ENCODE results near the gene PDZRN4. TPM values are rescaled to one million over a fixed set of nuclear protein-coding genes. Genes with fewer than 3 reads are reported as not detected.

Gene PDZRN4
- total and polyA plus RNA-seq, 2 experiments from 2014 or later, result 0.90 TPM; not detected in 1

GRCh38 chr12:41140117-41140516, 48.0 kb upstream of the PDZRN4 start:
- peaks cover 3% of the 10 kb centered on the region for H3K27me3 Mint-ChIP-seq (ENCODE audit: insufficient read depth, low read depth, poor library complexity)
- H4K20me1 ChIP-seq (replicated peaks; ENCODE audit: insufficient read depth), result no peaks in the 10 kb centered on the region
- H3K4me2 ChIP-seq, result no peak overlapping the region
- DNase-seq (ENCODE audit: low spot score), result no peak
- TF ChIP-seq POLR2AphosphoS5 (IDR thresholded peaks at IDR 0.05; ENCODE audit: low read depth), result no peak
- no peak for TF ChIP-seq ZNF331 (CRISPR knock-in tag; IDR thresholded peaks at IDR 0.05; ENCODE audit: low read depth)
- no peak for TF ChIP-seq ZNF114 (CRISPR knock-in tag; IDR thresholded peaks at IDR 0.05)
- no peak for TF ChIP-seq EZH2 (IDR thresholded peaks at IDR 0.05; ENCODE audit: low read depth, unreplicated experiment)
- no peak for TF ChIP-seq ETS1 (IDR thresholded peaks at IDR 0.05)
- no peak for TF ChIP-seq NANOG (IDR thresholded peaks at IDR 0.05; ENCODE audit: borderline replicate concordance)
- TF ChIP-seq CREB1 (CRISPR knock-in tag; IDR thresholded peaks at IDR 0.05; ENCODE audit: low read depth), result no peak
- no peaks in the 10 kb centered on the region for H3F3A ChIP-seq (replicated peaks; ENCODE audit: low read depth)
- H3K9me3 Mint-ChIP-seq, result no peaks in the 10 kb centered on the region; the same call in 2 of the 3 replicates
- H3K4me1 Mint-ChIP-seq, result no peaks in the 10 kb centered on the region; the same call in 2 of the 3 replicates
- no peaks in the 10 kb centered on the region for H3K79me2 ChIP-seq (replicated peaks; ENCODE audit: insufficient read depth)
- no peak overlapping the region for H3K27ac ChIP-seq (ENCODE audit: low read depth)
- H3K27me3 ChIP-seq (ENCODE audit: insufficient read depth), result no peaks in the 10 kb centered on the region
- no peaks in the 10 kb centered on the region for H3K9me2 ChIP-seq (ENCODE audit: insufficient read depth)
- no peaks in the 10 kb centered on the region for H3K36me3 ChIP-seq (ENCODE audit: insufficient read depth)
- H3K36me3 Mint-ChIP-seq (ENCODE audit: low read depth), result no peaks in the 10 kb centered on the region
- H2AFZ ChIP-seq, result peak overlapping the region; percentile 38; the same call in 1 of the 2 replicates
- no peak overlapping the region for H3K27ac Mint-ChIP-seq
- ATAC-seq, result no peak
- H3K4me3 Mint-ChIP-seq, result no peak overlapping the region
- H3K4me3 ChIP-seq, result no peak overlapping the region
- no peaks in the 10 kb centered on the region for H3K4me1 ChIP-seq (ENCODE audit: insufficient read depth)

- H3F3A ChIP-seq (replicated peaks; ENCODE audit: low read depth), result no peaks in the 10 kb centered on the region
- H4K20me1 ChIP-seq (replicated peaks; ENCODE audit: insufficient read depth), result no peaks in the 10 kb centered on the region
- no peaks in the 10 kb centered on the region; the same call in 2 of the 3 replicates for H3K9me3 Mint-ChIP-seq
- no peak overlapping the region for H2AFZ ChIP-seq
- TF ChIP-seq REST (IDR thresholded peaks at IDR 0.05; ENCODE audit: unreplicated experiment), result no peak
- TF ChIP-seq JUNB (IDR thresholded peaks at IDR 0.05; ENCODE audit: unreplicated experiment), result no peak
- ATAC-seq, result no peak
- H3K27ac Mint-ChIP-seq, result no peak overlapping the region
- no peaks in the 10 kb centered on the region for H3K27me3 ChIP-seq (ENCODE audit: insufficient read depth)
- no peak overlapping the region for H3K4me3 Mint-ChIP-seq
- no peak for DNase-seq (ENCODE audit: low spot score)
- no peaks in the 10 kb centered on the region for H3K4me1 Mint-ChIP-seq
- no peaks in the 10 kb centered on the region for H3K36me3 ChIP-seq (ENCODE audit: insufficient read depth)
- no peaks in the 10 kb centered on the region for H3K36me3 Mint-ChIP-seq (ENCODE audit: low read depth)
- no peak overlapping the region for H3K4me3 ChIP-seq
- no peaks in the 10 kb centered on the region for H3K4me1 ChIP-seq (ENCODE audit: insufficient read depth)
- H3K4me2 ChIP-seq, result no peak overlapping the region
- H3K27me3 Mint-ChIP-seq (ENCODE audit: insufficient read depth, low read depth, poor library complexity), result peaks cover 3% of the 10 kb centered on the region
- H3K27ac ChIP-seq (ENCODE audit: low read depth), result no peak overlapping the region
- no peaks in the 10 kb centered on the region for H3K79me2 ChIP-seq (replicated peaks; ENCODE audit: insufficient read depth)
- no peaks in the 10 kb centered on the region for H3K9me2 ChIP-seq (ENCODE audit: insufficient read depth)
Measured at GRCh38 chr12:41141104-41141503, 47.0 kb upstream of the PDZRN4 start.
